A673 (cell line): ENCODE results near the gene BRPF1.

Experiments used
- CTCF ChIP-seq: fragments of 300-800, 200-600 bp; sonication (generic); conservative IDR thresholded peaks from 2 replicates; pipeline ENCODE4 v1.5.1; 2017; ENCODE audit warnings: low read depth, mild to moderate bottlenecking, antibody characterized with exemption, low read length, moderate library complexity, mixed read lengths
- EZH2 ChIP-seq: fragments of 200-600 bp; sonication (generic); IDR thresholded peaks from 2 replicates; pipeline ENCODE4 v1.6.1; 2017; ENCODE audit warnings: borderline replicate concordance, low read depth, mild to moderate bottlenecking, mixed read lengths, antibody characterized with exemption, low read length; ENCODE audit not compliant: poor library complexity, severe bottlenecking

- TF ChIP-seq CTCF, result no peak
- no peak for TF ChIP-seq EZH2
Measured at GRCh38 chr3:9786209-9786739, 54.7 kb downstream of the BRPF1 start.
